Fibroblast of skin of left biceps (primary cell): ENCODE data around the gene CA12.
A peak's percentile ranks its signal among the peaks of the same experiment; 100 is the strongest.
"Not testable (repeated sequence)": the region's sequence is repeated elsewhere in the genome, so short reads cannot be mapped to it uniquely, and the experiment has no call there.

Experiments used
- DNase-seq, 2 experiments: peaks; one replicate each; pipeline ENCODE4 v3.0.0-alpha.2; 2013; ENCODE audit warnings: low read depth in 2 of 2

CA12 gene

DNA sequence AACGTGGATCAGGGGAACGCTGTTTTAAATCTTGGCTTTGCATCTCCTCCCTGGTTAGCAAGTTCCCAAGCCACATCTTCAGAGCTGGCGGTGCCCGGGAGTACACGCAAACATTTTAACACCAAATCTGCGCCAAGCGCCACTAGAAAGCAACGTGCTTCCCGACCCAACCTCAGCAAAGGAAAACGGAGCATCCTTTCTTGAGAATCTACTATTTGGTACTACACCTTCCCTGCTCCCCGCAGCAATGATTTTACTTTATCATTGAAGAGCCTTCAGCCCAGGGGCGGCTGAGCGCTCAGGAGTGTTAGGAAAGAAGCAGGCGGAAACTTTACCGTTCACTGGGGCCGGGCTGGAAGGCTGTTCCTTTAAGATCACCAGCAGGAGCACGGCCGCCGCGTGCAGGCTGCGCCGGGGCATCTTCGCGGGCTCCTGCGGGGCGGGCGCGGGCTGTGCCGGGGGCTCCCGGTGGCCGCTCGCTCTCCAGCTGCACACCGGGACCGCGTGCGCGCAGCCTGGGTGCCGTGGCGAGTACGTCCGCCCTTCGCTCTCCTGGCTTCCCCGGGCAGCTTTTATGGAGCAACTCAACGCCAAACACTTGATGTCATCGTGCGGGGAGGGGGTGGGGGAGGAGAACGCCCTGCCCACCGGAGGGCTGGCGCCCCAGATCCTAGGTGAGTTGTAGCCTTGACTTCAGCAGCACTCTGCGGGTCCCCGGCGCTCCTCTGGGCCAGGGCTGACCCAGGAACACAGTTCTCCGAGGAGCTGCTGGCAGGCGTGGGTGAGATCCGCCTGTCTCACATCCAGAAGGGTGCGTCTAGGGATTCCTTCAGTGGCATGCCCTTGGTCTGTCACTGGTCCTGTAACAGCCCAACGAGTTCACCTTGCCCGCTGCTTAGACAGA, at the start of gene CA12:
CA12 (minus strand) TSS at position 546 of the 904 bp plus-strand sequence; CDS start at position 420, 126 bp downstream.
- DNase-seq: no peak

DNA sequence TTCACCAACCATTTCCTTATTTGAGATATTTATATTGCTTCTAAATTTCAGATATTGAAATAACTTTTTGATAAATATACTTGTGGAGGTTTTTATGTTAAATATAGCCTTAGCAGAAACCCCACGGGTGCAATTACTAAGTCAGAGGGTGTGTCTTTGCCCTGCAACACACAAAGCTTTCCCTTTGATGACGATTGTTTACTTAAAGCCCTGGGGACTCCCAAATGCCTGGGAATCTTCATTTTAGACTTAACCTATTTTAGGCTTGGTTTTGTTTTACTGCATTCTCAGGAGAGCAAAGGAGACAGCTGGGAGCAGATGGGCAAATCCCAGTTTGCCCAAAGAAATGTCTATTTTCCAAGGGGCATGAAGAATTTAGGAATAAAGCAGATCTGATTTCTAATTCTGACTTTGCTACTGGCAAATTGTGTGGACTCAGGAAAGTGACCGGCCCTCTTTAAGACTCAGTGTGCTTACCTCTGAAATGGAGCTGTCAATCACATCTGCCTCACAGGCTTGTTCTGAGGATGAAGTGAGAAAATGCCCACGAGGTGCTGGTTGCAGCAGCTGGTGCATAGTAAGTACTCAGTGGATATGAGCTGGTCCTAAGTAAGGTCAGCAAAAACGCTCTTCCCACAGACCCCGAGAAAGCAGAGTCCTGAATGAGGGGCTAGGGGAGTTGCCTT, 49.3 kb upstream of the CA12 start:
- DNase-seq: no peak

DNA sequence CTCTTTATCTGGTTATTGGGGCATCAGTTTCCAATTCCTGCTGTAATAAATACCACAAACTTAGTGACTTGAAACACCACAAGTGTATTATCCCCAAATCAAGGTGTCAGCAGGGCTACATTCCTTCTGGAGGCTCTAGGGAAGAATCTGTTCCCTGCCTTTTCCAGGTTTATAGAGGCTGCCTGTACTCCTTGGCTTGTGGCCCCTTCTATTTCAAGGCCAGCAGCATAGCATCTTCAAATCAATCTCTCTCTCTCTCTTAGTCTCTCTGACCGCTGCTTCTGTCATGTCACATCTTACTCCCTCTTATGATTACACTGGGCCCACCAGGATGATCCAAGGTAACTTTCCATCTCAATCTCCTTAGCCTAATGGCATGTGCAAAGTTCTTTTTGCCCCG, 44.9 kb upstream of the CA12 start:
- no peak for DNase-seq

DNA sequence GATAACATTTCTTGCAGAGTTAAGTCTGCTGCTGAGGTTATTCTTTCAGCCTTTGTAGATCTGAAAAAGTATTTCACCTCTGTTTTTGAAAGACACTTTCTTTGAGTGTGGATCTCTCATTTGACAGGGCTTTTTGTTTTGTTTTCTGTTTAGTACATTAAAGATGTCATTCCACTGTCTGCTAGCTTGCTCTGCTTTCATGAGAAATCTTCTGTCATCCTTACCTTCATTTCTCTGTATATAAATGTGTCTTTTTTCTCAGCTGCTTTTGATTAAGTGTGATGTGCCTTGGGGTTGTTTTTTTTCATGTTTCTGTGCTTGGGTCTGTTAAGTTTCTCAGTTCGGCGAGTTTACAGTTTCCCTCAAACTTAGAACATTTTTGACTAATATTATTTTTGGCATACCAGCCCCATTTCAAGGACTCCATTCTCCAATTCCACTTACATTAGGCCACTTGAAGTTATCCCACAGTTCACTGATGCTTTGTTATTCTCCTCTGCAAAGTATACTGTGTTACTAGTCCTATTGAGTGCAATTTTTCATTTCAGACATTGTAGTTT, 43.9 kb upstream of the CA12 start:
- no peak for DNase-seq

DNA sequence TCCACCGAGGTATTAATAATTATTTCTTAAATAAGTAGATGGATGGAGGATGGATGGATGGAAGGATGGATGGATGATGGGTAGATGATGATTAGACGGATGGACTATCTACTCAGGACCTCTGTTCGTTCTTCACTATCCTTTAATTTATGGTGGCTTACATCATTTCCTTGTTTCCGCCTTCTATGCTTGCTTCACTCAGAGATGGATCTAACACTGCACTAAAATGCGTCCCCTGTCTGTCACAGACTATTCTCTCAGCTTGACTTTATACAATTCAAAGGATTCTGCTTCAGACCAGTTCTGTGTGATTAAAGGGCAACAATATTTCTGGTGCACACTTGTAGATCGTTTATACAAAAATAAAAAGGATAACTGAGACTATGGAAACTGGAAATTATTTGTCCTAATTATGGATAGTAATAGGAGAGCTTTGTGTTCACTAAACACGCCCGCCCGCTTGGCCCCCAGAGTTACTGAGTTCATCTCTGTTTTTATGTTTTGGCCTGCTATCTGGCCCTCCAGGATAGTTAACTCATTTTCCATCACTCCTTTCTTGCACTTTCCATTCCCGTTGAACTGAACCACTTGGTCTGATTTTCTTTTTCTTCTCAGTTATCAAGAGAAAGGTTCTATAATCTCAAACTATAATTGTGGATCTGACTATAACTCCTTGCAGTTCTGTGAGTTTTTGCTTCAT, 41.4 kb upstream of the CA12 start:
- no peak for DNase-seq

DNA sequence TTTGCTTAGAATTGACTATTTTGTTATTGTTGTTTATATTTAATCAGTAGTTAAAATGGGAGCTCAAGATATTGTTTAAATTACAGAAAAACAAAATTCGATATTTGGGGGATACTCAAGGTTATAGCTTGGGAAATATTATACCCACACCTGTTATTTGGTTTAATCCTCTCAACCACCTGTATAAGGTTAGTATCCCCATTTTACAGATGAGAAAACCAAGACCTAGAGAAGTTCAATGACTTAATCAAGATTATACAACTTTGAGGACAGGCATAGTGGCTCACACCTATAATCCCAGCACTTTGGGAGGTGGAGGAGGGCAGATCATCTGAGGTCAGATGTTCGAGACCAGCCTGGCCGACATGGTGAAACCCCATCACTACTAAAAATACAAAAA, 39.8 kb upstream of the CA12 start:
- no peak for DNase-seq

DNA sequence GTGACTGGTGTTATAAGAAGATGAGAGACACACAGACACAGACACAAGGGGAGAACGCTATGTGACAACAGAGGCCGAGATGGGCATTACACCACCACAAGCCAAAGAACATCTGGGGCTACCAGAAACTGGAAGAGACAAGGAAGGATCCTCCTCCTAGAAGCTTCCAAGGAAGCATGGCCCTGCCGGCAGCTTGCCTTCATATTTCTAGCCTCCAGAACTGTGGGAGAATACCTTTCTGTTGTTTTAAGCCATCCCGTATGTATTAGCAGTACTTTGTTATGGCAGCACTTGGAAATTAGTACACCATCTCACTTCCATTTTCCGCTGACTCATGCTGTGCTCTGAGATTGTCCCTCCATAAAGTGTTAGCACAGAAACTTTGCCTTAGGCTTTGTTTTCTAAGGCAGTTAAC, 38.7 kb upstream of the CA12 start:
- no peak for DNase-seq

DNA sequence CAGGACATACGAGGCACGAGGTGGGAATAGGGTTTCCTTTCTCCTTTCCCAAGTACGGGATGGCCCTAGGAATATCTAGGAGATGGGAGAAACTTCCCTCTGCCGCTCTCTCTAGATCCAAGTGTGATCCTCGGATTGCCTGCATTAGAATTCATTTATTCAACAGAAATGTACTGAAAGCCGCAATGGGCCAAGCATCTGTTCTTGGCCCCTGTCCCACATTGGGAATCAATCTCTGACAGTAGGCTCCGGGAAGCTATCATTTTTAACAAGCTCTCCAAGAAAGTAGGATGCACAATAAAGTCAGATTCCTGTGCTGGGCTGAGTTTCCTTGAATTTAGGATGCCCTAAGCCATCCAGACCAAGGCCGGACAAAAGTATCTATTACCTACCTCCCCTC, 37.2 kb upstream of the CA12 start:
- DNase-seq: no peak

DNA sequence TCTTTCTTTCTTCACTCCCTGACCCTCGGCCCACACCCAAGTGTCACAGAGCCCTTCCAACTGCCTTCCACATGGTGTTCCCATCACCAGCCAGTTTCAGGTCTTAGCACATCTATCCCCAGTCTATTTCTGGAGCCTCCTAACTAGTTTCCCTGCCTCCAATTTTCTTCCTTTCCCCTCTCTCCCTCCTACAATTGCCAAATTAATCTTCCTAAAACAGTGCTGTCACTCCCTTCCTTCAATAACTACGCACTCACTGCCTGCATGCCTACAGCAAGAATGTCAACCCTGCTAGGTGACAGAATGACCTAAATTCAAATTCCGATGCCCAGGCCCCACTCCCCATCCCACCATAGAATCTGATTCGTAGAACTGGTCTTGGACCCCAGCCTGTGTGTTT, 36.1 kb upstream of the CA12 start:
- DNase-seq: no peak

DNA sequence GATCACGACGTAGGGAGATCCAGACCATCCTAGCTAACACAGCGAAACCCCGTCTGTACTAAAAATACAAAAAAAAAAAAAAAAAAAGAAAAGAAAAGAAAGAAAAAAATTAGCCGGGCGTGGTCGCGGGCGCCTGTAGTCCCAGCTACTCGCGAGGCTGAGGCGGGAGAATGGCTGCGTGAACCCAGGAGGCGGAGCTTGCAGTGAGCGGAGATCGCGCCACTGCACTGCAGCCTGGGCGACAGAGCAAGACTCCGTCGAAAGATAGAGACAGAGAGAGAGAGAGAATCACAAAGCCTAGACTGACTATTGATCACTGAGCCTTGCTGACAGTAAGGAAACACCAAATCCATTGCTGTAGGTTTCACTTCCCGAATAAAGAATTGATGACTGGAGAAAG, 35.6 kb upstream of the CA12 start:
- DNase-seq: not testable (repeated sequence)

DNA sequence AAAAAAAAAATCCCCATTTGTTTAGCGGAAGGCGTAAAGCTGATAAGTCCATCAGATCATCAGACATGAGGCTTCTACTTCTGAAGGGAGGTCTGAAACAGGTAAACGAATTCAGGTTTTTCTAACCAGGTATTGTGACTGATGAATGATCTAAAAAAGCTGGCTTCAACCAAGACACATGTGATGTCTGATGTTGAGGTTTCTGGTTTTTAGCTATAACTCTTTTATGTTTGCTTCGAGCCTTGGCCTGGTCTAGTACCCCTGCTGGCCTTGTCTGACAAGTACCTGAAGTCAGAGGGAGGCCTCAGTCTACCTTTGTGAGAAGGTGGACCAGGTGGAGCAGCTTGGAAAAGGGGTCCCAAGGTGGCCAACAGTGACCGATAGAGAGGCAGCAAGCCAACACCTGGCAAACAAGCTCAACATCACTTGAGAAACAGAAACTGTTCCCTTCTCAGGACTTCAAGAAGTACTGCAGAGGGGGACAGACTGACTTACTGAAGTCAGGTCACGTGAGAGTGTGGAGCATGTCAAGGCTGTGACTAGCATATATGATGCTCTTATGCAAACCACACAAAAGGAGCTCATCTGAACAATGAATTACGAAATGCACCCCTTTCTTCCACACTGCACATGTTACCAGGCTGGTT, 33.0 kb upstream of the CA12 start:
- no peak for DNase-seq

DNA sequence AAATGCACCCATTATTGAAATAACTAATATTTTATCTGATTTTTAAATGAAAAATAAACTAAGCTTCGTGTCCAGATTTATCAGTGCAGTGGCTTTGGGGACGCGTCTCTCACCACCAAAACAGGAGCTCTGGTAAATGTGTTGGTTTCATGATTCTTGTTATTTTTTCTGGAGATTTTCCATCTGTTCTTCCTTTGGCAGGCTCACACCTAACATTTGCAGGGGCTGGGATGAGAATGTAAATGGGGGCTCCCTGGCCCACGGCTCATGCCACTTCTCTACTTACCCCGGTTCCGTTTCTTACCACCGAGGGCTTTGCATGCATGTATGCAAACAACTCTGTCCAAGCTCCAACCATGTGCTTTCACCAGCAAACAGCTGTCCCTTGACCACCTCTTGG, 30.9 kb upstream of the CA12 start:
- DNase-seq: no peak

DNA sequence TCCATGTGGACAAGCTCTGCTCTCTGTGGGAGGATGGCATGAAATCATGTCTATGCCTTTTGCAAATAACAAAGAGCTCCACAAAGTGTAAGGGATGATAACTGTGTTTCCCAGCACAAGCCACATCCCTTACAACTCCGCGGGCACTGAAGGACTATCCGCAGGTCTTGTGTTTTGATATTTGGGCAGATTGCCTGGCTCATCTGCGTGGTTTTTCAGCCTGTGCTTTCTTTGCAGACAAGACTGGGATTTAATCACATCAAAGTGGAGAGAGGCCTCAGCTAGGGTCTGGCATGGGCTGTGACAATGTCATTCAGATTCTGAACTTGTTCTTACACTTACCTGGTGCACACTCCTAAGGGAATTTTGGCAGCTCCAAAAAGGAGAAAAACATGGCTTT, 30.2 kb upstream of the CA12 start:
- no peak for DNase-seq

DNA sequence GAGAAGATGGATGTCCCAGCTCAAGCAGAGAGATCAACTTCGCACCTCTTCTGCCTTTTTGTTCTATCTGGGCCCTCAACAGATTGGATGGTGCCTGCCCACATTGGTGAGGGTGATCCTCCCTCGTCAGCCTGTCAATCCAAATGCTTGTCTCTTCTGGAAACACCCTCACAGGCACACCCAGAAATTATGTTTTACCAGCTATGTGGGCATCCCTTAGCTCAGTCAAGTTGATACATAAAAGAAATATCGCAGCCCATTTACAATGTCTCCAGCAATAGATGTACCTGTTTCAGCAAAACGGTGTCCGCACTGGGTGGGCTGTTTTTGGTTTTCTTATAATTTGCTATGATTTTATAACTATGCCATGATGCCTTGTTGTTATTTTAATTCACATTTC, 27.5 kb upstream of the CA12 start:
- DNase-seq: no peak

DNA sequence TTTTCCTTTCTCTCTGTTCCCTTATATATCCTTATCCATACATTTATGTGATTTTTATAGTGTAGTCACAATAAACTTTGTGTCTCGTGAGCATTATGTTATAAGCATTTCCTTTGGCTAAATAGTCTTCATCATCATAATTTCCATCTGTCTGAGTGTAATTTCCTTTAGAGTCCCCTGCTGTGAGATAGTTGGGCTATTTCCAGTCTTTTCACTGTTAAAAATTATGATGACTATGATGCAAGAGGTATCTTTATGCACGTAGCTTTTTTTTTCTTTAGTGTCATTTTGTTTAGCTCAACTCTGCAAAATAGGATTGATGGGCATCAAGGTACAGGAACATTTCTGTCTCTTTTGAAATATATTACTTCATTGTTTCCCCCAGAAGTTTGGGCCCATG, 26.9 kb upstream of the CA12 start:
- peak; percentile 49 to 55 for DNase-seq

DNA sequence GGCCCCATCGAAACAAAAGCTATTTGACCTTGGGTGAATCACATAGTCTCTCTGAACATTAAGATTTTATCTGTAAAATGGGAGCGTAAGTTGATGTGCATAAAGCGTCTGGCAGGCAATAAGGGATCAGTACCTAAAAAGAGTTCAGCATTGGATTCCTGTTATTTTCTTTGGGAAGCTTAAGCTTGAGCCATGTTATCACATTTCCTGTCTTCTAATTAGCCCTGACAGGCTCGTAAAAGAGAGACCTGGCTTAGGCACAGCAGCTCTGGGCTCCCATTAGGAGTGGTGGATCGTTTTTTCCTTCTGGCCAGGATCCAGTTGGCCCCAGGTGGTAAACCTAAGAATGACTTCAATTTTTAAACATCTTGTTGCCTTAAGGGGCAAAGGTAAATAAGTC, 26.0 kb upstream of the CA12 start:
- DNase-seq: no peak

DNA sequence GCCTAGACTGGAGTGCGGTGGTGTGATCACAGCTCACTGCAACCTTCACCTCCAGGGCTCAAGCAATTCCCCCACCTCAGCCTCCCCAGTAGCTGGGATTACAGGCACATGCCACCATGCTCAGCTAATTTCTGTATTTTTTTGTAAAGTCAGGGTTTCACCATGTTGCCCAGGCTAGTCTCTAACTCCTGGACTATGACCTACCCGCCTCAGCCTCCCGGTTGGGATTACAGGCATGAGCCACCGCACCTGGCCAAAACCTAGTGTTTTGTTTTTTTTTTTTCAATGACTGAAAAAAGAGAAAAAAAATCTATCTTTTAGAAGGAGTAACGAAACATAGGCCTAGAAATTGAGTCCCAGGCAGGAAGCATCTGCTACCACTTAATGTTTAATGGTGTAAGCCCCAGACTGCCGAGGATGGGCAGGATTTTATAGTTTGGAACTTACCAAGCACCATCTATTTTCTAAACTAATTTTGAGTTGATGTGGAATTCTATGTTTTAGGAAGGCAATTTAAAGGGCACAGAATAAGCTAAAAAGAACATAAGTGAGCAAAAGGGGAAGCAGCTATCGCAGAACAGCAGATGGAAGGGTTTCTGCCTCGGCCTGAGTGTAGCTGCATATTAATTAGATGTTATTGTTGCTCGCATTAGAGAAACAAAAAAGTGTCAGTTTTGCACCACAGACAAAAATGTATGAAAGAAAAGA, 24.2 kb upstream of the CA12 start:
- DNase-seq: no peak

DNA sequence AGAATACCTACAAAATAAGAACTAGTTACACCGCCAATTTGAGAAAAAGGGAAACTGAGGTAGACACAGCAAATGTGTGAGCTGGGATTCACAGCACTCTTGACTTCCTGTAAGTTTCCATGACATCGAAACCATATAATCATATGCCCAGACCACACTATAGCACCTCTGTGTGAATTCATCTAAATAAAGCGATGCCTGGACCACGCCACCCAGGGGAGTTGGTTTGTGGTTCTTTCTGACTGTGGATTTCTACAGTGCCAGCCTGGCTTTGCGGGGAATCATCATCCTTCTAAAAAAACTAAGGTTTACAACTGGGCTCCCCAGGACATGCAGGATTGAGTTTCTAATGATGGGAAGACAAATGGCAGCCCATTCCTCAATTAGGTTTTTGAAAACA, 23.5 kb upstream of the CA12 start:
- no peak for DNase-seq

DNA sequence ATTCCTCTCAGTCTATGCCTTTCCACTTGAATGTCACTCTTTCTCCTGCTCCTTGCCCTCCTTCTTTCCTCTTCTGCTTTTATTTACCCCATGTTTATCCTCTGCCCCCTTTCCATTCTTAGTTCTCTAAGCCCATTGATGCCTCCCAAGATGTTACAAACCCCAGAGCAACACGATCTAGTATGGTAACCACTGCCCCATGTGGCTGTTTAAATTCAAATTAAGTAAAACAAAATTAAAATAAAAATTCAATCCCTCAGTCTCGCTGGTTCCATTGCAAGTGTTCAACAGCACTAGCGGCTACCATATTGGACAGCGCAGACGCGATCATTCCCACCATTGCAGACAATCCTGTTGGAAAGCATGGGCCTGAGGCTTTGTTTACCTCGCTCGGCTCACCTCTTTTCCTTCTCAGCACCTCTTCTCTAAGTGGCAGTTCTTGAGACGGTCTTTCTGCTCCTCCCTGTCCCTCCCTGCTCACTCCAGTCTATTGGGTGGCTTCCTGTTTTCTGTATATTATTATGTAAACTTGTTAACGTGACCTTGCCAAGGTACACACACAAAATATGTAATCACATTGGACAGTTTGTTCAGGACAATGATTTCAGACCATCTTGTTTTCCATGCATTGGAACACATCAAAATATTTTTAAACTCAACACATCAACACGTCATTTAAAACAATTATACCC, 21.8 kb upstream of the CA12 start:
- DNase-seq: no peak

DNA sequence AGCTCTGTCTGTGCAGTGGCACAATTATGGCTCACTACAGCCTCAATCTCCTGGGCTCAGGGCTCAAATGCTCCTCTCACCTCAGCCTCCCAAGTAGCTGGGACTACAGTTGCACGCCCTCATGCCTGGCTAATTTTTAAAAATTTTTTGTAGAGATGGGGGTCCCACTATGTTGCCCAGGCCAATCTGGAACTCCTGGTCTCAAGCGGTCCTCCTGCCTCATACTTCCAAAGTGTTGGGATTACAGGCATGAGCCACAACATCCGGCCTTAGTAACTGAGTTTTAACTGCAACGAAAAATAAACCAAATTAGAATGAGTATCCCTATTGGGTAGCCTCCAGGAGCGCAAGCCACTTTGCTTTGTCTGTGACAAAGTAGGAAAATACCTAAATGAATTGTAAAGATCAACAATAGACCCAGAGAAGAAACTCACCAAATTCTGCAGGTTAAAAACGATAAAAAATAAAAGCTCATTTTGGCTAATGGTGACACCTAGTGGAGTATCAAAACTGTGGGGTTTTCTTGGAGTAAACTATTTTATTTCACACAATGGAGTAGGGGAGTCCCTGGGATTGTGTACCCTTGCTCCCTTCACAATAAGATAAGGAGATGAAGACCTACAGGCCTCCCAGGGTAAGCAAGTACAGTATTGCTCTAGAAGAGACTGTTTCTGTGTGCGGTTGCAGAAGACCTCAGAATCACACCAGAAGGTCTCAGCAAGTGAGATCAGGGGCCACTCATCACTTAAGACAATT, 21.0 kb upstream of the CA12 start:
- DNase-seq: no peak
